Hematopoietic multipotent progenitor cell (in vitro differentiated cells): ENCODE measurements around the gene ADAMTS2. TPM values are rescaled to one million over a fixed set of nuclear protein-coding genes. Genes with fewer than 3 reads are reported as not detected.
"Not testable (repeated sequence)": the region's sequence is repeated elsewhere in the genome, so short reads cannot be mapped to it uniquely, and the experiment has no call there.

ENCODE experiments used
- DNase-seq, 3 donors: peaks; one replicate each; pipeline ENCODE4 v3.0.0-alpha.2; 2011 to 2015; ENCODE audit warnings: low read depth in 2 of 3, low spot score in 2 of 3
- total RNA-seq: library from RNA; depleted of rRNA; stranded (reverse); fragments of >200 nt; gene quantifications from one replicate; pipeline ENCODE4 v1.2.3, GENCODE V29; 2012

Gene ADAMTS2
- total RNA-seq, 1 donor, result 0.27 TPM

DNA sequence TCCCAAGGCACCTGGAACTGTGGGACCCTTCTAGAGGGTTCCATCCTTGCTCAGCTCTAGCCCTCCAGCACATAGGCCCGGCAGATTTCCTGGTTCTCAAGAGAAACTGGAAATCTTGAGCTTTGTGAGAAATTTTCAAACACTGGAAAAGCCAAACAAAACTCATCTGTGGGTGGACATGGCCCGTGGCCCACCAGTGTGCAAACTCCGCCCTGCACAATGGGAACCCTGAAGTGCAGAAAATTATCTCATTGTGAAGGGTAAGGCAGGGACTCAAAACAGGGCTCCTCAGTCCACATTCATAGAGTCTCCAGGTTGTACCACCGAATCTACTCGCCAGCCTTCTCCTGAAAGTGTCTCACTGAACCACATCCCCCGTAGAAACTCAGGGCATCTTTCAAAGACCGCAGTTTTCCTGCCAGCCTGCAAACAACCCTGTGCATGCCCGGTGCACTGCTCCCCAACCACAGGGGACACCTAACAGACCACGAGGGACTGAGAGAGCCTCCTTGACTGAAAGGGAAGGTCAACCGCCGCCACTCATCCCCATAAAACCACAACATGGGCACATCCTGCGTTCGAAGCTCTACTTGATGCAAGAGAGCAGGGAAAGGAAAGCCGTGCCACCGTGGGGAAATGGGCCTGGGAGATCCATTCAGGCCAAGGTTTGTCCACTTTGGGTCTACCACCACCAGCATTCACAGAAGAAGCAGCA, 18.1 kb downstream of the ADAMTS2 start:
- no peak for DNase-seq

DNA sequence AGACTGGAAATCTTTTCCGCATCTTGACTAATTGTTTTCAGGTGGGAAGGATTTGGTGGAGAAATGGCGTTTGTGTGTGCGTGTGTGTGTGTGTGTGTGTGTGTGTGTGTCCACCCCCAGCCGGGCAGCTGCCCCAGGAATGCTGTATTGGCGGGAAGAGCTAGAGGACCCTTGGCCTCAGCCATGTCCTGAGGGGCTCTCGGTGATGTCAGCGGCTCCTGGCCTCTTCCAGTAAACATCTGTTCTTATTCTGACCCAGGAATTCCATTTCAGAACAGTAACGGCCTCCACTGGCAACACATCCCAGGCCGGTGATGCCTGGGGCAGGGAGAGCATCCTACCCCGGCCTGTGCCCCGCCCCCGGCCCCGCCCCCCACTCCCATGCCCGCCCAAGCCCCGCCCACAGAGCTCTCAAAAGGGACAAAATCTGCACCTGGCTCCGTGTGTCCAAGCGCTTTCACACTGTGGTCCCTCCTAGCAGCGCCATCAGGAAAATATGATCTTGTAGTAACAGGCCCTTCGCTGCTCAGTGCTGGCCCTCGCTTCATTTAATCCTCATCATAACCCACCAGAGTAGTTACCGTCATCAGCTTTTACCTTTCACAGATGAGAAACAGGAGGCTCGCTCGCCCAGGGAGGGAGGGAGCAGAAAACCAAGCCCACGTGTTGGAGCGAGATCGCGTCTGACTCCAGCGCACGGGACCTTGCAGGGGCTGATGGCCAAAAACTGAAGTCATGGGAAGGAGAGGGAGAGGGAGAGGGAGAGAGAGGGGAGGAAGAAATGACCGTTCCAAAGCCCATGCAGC, 18.9 kb downstream of the ADAMTS2 start:
- no peak for DNase-seq

DNA sequence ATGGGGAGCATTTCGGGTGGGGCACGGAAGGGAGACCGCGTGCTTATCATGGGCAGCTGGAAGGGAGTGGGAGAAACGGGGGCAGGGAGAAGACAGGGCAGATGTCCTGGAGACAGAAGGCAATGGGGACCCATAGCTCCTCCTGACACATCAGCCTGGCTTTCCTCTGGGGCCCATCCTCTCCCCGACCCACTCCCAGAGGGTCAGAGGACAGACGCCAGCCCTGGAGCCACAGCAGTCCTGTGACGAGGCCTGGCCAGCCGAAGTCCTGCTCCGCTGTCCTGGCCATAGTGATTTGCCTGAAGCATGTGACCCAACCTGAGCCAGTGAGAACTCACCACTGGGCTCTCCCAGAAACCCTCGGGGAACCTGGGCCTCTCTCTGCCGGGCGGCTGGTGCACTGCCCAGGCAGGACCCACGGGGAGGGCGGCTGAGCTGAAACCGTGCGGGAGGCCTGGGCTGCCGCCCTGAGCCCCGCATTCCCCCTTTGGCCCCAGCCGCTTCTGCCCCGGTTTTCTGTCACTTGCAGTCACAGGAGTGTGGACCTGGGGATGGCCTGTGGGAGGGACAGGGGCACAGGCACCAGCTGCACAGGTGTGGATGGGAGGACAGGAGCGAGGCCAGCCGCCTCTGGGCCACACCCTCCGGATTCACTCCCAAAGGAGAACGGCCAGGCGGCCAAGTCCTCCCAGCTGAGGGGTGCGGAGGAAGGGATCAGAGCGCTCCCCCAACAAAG, 19.8 kb downstream of the ADAMTS2 start:
- no peak for DNase-seq

DNA sequence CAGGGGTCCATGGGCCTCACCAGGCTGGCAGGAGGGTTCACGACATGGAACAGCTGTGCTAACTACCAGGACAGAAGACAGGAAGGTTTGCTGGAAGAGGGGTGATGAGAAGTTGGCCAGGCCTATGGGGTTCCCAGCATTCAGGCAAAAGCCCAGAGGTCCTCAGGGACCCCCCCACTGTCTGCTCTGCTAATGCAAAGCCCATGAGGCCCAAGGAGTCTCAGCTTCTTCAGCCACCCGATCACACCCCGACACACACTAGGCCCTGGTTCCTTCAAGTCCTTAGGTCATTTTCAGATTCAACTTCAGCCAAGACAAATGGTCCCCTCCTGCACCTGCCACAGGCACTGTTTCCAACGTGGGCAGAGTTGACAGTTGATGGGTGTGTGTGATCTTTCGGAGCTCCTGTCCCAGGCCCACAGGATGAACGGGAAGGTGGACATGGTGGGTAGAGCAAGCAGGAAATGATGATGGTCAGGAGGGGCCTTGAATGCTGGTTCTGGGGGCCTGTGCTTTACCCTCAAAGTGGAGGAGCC, 20.4 kb downstream of the ADAMTS2 start:
- no peak for DNase-seq

DNA sequence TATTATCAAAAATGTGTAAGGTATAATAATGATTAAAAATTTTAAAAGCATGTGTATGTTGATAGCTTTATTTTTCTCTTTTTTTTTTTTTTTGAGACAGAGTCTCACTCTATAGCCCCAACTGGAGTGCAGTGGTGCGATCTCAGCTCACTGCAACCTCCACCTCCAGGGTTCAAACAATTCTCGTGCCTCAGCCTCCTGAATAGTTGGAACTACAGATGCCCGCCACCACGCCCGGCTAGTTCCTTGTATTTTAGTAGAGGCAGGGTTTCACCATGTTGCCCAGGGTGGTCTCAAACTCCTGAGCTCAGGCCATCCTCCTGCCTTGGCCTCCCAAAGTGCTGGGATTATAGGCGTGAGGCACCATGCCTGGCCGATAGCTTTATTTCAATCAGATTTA, 20.9 kb downstream of the ADAMTS2 start:
- DNase-seq, result not testable (repeated sequence)

DNA sequence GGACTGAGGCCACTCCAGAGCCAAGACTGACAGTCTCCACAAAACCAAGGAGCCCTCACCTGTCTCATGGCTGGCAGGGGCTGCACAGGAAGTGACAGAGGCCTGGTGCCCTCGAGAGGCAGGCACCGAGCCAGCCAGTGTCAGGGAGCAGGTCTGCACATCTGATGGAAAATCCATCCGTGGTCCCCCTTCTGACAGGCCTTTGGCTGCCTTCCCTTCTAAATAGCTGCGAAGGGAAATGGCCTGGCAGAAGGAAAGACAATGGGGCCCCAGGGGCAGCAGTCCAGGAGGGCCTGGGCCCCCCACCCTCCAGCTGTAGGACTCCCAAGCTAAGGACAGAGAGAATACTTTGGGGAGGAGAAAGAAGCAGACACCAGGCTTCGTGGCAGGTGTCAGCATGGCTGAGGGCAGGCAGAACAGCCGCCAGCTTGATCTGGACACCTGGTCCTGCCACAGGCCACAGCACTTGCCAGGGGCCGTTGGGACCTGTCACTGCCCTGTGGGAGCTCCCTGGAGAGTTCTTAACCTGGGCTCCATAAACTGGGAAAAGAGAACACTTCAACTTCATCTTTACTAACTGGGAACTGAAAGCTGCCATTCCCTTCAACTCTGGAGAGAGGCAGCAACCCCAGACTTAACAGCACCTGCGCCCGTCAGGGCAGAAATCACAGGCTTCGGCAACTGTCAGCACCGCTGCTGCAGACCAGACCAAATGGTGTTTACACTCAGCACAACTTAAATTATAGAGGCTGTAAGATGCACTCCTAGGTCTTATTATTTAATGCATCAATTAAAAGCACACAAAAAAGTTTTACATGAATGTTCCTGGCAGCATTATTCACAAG, 22.0 kb downstream of the ADAMTS2 start:
- no peak for DNase-seq

DNA sequence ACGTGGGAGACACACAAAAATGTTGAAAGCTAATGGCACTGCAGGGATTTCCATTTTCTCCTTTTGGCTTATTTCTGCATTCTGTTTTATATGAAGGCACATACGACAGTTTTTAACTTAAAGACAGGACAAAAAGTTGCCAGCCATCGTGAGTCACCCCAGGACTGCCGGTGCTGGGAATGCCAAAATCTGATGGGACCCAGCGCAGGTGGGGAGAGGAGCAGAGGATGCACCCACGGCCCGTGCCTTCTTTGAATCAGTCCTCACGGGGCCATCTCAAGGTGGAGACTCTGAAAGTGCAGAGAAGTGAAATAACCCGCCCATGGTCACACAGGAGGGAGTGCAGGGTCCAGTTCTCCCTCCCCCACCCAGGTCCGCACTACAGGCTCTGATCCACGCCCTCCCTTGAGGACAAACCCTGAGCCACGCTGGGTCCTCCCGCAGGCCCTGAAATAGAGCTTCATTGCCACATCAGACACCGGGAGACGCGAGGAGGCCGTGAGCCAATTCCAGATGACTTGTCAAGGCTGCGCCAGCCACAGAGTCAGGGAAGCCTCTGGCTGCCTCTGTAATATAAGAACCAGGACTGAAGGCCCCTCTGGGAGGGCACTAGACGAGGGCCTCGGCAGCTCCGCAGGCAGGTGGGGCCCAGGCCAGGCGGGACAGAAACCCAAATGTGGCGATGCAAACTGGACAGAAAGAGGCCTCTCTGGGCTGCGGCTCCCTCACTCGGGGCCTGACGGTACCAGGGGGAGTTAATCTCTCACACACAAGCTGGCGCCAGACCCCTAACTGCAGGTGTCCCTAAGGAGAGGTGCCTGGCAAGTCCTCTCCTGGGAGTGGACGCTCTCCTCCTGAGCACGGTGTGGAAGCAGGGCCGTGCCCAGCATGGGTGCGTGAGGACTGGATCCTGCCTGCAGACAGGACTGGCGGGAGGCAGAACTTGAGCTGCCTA, 22.9 kb downstream of the ADAMTS2 start:
- DNase-seq, result no peak

DNA sequence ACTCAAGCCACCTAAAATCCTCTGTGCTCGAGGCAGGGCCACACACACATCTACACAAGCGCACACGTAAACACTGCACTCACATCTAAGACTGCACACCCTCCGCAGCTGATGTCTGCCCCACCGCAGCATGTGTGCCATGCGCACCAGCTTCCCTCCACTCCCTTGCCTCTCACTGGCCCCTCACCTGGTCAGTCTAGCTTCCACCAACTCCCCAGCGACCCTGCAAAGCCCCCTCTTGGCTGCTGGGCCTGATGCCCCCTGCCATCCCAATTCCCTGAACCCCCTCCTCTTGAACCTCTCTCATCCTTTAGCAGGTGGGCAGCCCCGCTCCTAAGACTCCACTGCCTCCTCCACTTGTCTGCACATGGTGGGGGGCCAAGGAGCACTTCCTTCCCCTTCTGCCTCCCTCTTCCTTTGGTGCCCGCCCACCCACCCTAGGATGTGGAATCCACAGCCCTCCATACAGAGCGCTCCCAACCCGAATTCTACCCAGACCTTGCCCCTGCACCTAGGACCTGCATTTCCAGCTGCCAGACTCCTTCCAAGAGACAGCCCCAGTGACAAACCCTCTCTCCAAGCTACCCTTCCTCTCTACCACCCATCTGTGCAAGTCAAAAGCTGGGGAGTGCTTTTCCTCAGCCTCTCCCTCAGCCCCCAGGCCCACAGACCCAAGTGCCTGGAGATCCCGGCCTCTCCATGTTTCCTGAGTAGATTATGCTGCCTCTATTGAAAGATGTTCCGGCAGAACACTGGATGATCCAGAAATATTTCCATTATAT, 23.9 kb downstream of the ADAMTS2 start:
- DNase-seq, result no peak

DNA sequence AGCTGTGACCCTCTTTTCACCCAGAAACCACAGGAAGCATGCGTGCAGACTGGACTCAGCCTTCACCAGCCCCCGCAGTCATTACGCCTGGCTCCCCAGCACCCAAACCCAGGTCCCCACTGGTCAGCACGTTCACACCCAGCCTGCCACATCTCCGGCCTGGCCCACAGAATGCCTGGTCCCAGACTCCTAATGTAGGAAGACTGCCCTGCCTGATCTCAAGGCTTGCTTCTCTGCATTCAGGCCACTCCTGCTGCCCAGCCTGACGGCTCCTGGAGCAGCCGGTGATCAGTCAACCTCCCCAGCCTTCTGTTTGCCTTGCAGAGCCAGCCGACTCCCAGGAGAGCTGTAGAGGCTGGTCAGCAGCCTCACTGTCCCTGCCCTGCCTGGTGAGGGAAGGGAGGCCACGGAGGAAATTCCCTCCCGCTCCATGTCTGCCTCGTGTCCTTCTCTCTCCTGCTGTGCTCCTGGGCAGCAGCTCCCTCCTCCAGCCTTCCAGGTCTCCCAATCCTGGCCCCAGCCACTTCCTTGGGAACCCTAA, 25.4 kb downstream of the ADAMTS2 start:
- DNase-seq, result no peak

DNA sequence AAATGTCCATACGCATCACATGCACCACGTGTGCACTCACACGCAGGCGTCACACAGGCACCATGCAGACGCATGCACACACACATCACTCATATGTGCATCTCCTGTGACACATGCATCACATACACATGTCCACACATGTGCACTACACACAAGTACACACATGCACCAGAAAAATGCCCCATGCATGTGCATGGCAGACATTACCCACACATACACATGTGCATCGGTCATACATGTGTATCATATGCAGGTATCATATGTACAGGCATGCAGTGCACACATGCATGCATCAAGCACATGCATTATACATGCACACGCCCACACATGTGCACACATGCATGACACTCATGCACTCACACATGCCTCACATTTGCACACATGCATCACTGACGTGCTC, 26.1 kb downstream of the ADAMTS2 start:
- DNase-seq, result no peak

DNA sequence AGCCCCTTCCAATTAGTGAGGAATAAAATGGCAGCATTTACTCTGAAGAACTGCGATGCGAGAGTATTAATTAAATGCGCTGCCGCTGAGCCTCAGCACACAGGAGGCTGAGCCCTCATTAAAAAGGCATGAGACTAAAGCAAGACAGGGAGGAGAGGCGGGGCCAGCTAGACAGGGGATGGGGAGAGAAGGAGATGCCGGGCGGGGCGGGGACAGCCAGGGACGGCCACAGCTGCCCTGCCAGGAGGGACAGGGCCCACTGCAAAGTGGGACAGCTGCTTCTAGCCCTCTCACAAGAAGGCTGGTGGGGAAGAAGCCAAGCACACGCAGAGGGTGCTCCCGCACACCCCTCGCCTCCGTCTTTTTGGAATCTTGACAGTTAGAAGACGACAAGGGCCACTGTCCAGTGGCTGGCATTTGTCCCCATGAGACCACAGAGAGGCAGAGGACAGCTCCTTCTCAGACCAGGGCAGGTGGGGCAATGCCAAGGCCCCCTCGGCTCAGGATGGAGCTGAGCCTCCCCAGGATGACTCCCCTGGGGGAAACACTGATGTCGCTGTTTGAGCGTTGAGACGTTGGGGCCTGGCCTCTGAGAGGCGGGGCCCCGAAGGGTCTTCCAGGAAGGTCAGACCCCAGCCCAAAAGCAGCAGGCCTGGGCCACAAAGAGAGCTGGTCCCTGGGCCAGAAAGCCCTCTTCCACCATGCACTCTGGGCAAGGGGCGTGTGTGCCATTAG, 26.9 kb downstream of the ADAMTS2 start:
- DNase-seq, result no peak

DNA sequence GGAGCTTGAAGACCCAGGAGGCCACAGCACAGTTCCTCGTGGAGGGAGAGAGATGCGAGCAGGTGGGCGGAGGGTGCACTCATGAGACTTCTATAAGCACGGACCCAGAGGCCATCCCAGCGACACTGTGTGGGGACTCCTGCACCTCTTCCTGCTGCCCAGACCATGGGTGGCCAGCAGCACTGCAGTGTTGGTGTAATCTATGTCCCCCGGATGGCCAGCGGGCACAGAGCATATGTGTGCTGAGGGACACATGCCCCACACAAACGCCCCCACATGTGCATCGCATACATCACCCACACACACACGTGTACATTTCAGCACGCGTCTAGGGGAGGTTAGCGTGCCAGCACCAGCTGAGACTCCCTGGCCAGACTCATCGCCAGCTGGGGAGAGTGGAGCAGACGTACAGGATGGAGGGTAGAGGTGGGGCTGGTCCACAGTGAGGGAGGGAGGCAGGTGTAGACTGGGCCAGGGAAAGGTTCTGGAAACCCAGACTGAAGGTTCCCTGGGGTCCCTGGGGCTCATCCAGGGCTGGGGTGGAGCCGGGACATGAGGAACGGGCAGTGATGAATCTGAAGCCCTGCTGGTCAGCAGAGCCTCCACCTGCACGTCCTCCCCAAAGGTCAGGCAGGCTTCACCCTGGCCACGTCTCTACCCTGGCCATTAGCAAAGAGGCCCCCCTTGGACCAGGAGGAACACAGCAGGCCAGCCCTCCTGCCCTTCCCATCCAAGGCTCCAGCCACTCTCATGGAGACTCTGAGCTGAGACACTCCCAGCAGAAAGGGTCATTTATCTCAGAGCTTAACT, 27.6 kb downstream of the ADAMTS2 start:
- DNase-seq, result no peak

DNA sequence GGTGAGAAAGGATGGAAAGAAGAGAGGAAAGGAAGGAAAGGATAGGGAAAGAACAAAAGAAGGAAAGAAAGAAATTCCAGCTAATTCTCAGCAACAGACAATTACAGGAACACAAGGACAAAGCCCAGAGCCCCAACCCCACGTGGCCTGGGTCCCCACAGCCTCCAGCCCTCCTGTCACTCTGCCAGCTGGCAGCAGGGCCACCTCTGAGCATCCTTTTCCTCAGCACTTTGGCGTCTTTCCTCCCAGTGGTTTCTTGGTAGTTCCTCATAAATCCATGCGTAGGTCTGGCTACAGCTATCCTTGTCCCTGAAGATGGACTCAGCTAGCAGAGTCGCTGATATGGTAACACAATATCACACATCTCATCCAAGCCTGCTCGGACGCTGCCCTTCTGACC, 28.3 kb downstream of the ADAMTS2 start:
- no peak for DNase-seq

DNA sequence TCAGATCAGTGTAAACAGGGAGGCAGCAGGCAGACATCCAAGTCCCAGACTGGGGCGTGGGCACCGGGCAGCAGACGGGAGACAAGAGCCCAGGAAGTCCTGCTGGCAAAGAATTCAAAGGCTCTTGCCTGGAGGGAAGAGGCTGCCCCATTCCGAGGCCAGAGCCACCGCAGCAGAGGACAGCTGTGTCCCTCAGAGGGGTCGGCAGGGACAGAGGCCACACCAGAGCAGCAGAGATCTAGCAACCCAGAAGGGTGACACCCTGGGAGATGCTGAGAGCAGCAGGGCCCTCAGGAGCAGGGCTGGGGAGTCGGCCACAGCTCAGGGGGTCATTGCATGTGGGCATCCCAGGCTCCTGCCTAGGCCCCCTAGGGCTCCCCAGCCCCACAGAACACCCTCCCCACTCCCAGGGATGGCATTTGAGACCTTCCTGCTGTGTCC, 29.1 kb downstream of the ADAMTS2 start:
- no peak for DNase-seq

DNA sequence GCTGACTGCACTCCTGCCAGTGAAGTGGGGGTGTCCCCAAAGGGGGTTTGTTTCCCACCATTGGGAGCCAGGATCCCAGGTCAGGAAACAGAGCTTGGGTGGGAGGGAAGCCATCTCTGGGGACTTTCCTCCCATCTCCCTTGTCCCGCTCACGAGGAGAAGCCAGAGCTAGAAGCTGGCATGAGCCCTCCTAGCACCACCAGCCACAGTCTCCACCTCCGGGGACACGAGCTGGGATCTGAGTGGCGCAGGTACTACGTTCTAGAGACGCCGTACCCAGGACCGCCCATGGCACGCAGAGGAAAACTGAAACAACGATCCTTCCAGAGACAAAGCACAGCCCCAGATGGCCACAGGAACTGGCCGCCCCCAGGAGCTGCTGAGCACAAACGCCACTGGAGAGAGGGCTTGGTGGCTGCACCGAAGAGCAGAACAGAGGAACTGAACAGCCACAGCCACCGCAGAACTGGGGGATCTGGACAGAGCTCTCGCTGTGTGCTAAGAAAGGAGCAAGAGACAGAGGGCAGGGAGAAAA, 29.8 kb downstream of the ADAMTS2 start:
- no peak for DNase-seq

DNA sequence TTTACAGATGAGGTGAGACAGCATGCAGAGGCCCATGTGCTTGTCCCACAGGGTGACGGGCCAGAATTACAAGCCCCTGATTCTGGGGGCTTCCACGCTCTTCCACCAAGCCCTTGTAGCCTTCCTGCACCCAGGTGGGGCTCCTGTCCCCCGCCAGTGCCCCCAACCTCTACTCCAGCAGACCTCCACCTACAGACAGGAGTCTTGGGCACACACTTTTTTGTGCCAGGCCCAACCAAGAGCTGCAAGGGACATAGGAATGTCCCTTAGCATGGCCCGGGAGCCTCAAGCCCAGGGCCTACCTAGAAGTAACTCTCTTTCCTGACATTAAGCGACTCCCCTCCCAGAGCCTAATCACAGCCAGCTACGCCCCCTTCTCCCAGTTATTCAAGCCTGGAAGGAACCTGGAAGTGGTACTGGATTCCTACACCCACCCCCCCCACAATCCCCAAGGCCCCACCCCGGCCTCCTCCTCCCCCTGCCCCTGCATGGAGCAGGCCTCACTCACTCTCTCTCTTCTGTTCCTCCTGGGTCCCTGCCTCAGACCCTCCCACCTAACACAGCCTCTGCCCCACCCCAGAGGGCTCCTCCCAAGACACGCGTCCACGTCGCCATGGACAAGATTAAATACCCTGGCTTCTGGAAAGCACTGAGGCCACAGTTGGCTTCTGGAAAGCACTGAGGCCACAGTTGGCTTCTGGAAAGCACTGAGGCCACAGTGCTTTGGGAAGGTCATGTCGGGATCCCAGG, 30.5 kb downstream of the ADAMTS2 start:
- DNase-seq, result no peak
